T-helper 1 cell (primary cell): ENCODE measurements around the gene LHX5.

Source experiments
- DNase-seq, 5 donors: peaks; one replicate each; pipeline ENCODE4 v3.0.0-alpha.2; 2012 to 2020

Gene LHX5

DNA sequence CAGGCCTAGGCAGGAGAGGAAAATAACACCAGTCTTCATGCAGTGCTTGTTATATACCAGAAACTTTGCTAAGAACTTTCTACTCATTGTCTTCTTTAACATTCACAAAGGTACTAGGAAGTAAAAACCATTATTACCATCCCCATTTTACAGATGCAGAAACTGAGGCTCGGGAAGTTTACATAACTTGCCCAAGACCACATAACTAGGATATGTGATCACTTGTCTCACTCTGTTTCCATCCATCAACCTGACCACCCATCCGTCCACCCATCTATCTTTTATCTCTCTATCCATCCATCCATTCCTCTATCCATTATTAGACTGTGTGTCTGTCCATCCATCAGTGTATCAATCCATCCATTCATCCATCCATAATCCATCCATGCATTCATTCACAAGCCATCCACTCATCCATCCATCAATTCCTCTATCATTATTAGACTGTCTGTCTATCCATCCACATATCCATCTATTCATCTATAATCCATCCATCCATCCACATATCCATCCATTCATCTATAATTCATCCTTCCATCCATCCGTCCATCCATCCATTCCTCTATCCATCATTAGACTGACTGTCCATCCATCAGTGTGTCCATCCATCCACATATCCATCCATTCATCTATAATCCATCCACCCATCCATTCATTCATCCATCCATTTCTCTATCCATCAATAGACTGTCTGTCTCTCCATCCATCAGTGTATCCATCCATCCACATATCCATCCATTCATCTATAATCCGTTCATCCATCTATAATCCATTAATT is 33.0 kb downstream of the LHX5 start:
- DNase-seq = no peak

DNA sequence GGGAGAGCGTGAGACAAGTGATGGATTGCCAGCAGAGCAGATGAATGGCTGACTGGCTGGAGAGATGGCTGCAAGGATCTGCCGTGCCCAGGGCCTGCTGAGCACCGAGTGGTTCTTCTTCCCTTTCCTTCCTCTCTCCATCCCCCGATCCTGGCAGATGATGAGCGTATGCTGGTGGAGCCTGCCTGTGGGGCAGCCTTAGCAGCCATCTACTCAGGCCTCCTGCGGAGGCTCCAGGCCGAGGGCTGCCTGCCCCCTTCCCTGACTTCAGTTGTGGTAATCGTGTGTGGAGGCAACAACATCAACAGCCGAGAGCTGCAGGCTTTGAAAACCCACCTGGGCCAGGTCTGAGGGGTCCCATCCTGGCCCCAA is 34.0 kb downstream of the LHX5 start:
- no peak for DNase-seq

DNA sequence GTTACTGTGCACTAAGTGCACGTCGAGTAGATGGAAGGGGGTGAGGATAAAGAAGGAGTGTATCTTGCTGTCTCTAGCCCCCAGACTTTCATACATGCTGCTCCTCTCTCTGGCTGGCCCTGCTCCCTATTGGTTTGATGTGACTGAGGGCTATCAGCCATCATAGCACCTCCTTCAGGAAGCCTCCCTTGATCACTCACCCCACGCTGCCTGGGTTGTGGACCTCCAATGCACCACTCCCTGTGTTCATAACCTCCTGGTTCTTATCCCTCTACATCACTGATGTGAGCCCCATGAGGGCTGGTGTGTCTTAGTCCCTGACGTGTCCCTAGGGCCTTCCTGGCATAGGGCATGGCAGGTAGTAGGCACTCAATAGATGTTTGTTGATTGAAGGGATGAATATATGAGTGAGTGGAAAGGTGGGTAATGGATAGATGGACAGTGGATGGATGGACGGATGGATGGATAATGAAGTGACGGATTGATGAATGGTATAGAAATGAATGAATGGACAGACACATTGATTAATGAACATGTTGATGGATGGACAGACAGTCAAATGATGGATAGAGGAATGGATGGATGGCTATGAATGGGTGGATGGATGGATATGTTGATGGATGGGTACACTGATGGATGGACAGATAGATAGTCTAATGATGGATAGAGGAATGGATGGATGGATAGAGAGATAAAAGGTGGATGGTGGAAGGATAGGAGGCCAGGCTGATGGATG is 34.5 kb downstream of the LHX5 start:
- DNase-seq = no peak

DNA sequence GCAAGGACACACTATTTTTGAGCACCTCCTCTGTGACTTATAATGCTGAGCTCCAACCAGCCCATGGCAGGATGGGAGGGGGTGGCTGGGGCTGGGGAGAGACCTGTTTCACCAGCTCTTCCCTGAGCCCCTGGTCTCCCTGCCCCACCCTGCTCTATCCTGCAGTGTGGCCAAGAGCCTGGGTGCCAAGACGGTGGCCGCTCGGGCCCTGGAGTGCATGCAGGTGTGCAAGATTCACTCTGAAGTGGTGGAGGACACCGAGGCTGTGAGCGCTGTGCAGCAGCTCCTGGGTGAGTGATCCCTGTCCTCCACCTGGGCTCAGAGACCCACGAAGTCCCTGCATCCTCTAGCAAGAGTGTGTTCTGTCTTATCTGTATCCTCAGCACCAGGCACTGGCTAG is 35.1 kb downstream of the LHX5 start:
- no peak for DNase-seq

DNA sequence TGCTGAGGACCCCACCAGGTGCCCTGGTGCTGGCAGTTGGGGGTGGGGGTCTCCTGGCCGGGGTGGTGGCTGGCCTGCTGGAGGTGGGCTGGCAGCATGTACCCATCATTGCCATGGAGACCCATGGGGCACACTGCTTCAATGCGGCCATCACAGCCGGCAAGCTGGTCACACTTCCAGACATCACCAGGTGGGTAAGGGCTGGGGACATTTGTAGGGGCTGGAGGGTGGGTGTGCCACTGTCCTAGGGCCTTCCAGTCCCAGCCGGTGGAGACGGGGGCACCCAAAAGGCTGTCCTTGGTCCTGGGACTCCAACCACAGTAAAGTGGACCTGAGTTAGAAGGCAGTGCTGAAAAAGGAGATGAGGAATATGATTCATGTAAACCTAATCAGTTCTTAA is 36.3 kb downstream of the LHX5 start:
- DNase-seq = no peak

DNA sequence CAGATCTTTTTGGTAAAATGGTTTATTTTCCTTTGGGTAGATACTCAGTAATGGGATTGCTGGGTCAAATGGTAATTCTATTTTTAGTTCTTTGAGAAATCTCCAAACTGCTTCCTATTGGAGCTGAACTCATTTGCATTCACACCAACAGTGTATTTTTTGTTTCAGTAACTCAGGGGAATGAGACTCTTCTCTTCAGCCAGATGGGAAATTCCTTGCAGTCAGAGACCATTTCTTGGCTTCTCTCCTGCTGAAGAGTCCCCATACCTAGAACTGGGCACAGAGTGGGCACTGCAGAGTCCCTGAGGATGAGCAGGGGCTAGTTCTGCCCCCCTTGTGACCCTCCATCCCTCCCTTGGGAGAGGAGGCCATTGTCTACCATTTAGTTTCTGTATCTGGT is 38.7 kb downstream of the LHX5 start:
- no peak for DNase-seq

DNA sequence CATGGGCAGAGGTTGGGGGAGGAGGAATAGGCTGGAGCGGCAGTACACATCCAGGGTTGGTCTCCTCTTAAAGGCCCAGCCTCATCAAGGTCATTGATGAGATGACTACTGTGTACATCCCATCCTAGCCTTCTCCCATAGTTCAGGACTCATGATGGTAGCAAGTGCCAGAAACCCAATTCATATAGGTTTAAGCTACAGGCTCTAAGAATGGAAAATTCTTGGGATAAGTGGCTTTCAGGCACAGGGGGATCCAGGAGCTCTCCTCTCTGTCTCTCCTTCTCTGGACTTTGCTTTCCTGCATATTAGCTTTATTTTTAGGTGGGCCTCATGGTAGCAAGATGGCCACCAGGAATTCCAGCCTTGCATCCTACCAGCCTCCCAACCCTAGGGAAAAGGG is 43.2 kb downstream of the LHX5 start:
- no peak for DNase-seq

DNA sequence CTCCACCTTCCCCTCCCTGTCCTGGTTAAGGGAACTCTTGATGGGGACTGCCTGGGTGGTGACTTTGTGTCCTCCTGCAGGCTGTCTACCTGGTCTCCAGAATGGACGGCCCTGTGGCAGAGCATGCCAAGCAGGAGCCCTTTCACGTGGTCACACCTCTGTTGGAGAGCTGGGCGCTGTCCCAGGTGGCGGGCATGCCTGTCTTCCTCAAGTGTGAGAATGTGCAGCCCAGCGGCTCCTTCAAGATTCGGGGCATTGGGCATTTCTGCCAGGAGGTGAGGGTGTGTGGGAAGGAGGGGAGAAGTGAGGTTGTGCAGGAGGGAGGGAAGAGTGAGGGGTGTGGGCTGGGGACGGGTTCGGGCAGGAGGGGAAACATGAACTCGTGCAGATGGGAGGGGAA is 43.8 kb downstream of the LHX5 start:
- no peak for DNase-seq

DNA sequence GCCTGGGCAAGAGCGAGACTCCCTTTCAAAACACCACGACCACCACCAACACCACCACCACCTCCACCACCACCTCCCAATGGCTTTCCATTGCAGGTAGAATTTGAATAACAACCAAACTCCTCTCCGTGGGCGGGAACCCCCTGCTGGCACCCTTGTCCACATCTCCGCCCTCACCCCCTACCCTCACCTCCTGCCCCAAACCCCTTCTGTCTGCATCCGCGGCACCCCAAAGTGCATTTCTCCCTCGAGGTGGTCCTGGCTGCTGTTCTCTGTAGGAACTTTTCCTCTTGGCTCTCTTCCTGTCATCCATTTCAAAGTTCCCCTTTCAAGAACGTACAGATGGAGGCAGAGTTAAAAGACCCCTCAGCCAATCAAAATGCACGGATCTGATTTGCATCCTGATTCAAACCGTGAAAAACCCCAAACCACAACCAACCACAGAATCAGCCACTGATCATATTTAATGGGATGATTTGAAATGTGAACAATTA is 45.7 kb downstream of the LHX5 start:
- DNase-seq = no peak

DNA sequence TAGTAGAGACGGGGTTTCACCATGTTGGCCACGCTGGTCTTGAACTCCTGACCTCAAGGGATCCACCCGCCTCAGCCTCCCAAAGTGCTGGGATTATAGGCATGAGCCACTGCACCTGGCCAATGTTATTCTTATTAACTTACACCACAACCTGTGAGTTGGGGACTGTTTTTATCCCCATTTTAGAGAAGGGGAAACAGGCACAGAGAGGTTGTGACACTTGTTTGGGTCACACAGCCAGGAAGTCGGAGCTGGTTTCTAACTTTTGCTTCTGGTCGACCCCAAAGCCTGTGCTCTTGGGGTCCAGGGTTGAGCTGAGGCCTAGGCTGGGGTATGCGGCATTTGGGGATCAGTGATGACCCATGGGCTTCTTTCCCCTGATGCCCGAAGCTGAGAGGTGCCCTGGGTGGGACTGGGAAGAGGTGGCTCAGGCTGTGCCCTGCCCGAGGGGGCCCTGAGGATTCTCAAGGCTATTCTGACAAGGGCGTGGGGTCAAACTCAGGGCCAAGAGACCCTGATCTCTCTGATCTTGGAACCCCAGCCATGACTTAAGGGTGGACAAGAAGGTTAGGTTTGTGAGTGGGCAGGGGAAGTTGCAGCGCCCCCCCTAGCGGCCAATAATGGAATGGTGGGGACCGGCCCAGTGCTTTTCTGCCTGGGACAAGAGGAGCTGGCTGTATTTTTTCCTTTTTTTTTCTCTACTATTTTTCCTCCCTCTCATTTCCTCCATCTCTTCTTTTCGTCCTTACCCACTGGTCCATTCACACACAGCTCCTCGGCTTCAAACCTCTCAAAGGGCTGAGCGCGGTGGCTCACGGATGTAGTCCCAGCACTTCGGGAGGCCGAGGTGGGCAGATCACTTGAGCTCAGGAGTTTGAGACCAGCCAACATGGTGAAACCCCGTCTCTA is 46.5 kb downstream of the LHX5 start:
- DNase-seq = peak in 2 of 5 donors; percentile 27 to 37

DNA sequence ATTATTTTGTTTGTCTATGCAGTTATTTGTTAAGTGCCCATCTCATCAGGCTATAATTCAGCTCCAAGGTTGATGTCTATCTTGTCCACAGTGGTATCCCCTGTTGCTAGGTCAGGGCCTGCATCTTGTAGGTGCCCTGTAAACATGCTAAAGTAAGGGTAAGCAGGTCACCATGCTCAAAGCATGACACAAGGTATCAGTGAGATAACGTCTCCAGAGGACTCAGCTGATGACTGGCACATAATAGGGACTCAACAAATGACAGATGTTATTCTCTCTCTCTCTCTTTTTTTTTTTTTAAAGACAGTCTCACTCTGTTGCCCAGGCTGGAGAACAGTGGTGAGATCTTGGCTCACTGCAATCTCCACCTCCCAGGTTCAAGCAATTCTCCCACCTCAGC is 47.2 kb downstream of the LHX5 start:
- DNase-seq = no peak

DNA sequence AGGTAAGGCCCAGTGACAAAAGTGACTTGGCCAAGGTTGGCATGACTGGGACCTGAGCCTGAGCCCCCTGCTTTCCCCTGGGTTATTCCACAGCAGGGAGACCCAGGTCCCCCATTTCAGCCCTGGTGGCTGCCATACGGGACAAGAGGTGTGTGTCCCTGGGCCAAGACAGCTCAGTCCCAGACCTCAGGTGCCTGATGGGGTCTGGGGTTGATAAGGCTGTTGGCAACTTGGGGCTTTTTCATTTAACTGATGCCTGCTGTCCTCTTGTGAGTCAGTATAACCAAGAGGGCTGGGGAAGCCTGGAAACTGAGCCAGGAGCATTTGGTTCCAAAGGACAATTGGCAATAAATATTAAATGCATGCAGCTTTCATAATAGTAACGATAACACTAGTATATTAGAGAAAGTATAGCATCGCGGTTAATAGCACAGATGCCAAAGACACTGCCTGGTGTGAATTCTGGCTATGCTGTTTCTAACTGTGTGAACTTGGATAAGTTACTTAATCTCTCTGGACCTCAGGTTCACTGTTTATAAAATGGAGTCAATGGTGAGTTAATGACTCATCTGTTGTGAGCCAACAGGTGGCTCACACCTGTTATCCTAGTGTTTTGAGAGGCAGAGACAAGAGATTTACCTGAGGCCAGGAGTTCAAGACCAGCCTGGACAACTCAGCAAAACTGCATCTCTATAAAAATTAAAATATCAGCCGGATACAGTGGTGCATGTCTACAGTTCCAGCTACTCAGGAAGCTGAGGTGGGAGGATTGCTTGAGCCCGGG is 48.6 kb downstream of the LHX5 start:
- no peak for DNase-seq

DNA sequence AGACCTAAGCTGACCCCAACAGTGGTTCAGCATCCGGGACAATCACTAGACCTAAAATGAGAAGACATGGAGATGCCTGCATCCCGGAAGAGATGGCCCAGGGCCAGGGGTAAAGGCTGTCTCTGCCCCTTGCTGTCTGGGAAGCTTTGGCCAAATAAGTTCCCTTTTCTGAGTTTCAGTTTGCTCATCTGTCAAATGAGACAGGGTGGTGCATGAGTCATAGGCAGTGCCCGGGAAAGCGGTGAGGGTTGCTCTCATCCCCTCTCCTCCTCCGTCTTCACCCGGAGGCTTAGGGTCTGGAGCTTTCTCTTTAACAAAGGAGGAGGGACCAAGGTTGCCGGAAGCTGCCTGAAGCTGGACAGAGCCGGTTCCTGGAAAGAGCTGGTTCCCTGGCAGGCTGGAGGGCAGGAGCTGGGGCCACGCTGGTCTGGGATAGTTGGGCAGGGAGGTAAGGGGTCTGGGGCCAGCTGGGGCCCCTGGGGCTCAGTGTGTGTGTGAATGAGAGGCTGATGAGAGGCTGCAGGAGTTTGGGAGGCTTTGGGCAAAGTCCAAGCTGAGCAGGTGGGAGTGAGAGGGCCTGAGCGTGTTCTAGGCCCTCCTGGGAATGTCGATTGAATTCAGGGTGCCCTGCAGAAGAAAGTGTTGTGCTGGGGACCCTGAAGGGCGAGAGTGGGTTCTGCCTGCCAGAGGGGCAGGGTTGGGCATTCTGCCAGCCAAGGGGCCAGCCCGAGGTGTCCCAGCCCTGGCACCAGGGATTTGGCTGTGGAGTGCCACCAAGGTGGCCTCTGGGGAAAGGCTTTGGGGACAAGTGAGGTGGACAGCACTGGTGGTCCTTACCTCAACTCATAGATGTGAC is 49.4 kb downstream of the LHX5 start, which contains the start of gene SDSL:
SDSL (plus strand) TSS at position 351 of the 856 bp plus-strand sequence. CDS start 5,603 bp downstream, outside the sequence.
- DNase-seq = peak in 1 of 5 donors; percentile 43

DNA sequence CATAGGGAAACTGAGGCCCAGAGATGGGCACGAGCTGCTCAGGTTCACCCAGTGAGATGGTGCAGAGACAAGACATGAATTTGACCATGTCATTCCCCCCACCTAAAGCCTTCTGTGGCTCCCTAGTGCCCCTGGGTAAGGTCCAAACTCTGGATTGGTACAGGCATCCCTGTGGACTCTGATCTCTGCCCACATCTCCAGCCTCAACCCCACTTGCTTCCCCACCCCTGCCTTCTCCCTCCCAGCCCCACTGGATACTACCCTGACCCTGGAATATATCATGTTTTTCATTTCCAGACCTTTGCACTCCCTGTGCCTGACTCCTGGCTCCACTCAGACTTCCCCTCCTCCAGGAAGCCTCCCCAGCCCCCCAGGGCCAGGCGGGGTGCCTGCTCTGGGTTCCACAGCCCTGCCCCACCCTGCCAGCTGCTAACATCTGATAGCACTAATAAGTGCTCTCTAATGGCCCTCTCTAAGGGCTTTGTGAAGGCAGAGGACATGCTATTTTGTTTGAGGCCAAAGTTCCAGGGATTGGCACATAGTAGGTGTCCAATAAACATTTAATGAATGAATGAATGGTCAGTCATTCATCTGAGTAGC is 50.6 kb downstream of the LHX5 start:
- DNase-seq = no peak

DNA sequence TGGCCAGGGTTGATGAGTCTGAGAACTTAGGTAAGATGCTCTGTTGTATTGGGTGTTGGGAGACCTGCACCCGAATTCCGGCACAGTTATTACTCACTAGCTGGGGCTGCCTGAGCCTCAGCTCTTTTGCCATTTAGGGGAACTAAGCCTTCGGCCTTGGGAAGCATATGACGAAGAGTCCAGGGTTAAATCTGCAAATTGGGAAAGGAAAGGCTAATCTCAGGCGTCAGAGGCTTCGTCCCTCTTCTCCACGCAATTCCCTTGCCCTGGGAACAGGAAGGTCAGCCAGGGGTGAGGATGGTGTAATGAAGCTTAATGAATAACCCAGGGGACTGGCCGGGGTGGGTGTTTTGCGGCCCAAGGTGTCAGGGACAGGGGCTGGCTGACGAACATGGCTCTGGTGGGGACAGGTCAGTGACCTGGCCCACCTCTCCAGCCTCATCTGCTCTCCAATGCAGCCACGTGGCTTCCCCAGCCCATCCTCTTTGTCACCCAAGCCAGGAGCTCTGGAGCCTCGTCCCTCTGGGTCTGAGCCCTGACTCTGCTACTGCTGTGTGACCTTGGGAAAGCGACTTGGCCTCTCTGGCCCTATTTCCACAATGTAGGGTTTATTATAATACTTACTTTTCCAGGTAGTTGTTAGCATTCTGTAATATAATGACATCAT is 53.3 kb downstream of the LHX5 start:
- DNase-seq = no peak

DNA sequence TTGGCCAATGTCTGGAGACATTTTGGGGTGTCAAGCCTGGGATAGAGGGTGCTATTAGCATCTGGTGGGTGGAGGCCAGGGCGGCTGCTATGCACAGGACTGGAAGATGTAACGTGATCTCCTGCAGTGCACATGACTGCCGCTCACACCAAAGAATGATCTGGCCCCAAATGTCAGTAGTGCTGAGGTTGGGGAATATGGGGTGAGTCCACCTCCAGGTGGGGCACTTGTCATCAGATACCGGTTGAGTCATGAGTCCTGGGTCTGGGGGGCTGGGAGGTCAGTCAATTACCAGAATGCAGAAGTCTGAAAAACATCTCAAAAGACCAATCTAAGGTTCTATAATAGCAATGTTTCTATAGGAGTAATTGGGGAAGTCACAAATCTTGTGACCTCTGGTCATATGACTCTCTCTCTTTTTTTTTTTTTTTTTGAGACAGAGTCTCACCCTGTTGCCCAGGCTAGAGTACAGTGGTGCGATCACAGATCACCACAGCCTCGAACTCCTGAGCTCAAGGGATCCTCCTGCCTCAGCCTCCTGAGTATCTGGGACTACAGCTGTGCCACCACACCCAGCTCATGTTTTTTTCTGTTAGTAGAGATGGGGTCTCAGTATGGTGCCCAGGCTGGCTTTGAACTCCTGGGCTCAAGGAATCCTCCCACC is 55.4 kb downstream of the LHX5 start:
- DNase-seq = no peak

DNA sequence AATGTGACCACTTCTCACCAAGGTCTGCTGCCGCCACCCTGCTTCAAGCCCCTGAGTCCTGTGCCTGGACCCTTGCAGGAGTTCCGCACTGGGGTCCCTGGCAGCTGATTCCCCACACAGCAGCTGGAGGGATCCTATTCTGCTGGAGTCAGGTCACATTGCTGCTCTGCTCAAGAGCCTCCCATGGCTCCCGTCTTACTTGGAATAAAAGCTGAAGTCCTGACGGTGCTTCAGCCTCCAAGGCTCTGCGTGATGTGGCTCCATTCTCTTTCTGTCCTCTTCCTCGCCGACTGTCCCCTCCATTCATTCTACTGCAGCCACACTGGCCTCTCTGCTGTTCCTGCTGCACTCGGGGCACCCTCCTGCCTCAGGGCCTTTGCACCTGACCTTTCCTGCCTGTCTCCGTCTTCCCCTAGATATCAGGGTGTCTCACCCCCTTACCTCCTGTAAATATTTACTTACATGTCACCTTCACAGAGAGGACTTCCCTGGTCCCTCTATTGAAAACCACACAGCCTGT is 57.1 kb downstream of the LHX5 start:
- no peak for DNase-seq

DNA sequence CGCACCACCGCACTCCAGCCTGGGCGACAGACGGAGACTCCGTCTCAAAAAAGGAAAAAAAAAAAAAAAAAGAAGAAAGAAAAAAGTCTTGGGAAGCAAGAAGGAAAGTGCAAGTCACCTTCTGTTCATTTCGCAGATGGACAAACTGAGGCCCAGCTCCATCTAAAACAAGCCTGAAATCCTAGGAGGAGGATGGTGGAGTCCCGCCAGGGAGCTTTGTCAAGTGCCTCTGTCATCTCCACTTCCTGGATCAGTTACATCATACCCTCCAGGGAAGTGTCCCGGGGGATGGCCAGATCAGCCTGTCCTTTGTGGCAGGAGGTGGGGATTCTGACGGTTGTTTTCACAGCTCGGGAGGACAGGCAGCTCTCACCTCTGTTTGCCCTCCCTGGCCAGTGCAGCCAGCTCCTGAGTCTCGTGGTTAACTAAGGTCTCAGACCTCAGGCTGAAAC is 58.2 kb downstream of the LHX5 start:
- no peak for DNase-seq
